GM19043 (cell line): Measurements from ENCODE around the gene STX3.

Experiments used
- ATAC-seq: cut with Tn5 transposase; IDR thresholded peaks from one replicate; pipeline ENCODE4 v1.9.1; 2021; ENCODE audit warnings: low read depth; ENCODE audit not compliant: unreplicated experiment

STX3 gene

DNA sequence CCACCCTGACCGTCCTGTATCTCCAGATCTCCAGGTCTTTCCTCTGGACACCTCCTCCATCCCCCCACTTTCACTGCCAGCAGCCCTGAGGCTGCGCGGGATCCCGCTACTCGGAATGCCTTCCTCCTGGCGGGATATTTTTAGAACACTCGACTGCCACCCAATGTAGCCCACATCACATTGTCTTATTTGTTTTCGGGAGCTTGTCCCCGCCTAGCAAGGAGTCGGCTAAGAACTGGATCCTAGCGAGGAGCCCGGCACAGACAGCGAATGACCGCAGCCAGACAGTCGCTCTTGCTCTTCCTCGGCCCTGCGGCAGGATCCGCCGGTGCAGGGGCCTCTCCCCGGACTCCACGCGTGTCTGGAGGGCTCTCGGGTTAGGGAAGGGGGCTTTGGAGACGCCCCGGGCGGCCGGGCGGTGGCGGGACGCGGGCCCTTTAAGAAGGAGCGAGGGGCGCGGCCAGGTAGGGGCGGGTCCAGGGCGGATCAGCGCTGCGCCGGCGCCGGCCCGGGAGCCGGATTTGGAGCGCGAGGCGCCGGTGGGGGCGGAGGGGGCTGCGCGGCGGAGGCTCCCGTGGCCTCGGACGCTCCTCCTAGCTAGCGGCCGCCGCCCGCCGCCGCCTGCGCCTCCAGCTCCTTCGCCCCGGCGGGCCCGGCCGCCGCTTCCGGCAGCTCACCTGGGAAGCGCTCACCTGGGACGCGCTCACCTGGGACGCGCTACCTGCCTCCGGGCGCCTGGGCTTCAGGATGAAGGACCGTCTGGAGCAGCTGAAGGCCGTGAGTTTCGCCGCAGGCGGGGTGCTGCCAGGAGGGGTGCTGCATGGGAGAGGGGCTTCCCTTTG is at the start of gene STX3:
TSS of gene STX3 (plus strand) at position 518 of the 842 bp plus-strand sequence. CDS start at position 748, 230 bp downstream.
- ATAC-seq = peak; percentile 62

DNA sequence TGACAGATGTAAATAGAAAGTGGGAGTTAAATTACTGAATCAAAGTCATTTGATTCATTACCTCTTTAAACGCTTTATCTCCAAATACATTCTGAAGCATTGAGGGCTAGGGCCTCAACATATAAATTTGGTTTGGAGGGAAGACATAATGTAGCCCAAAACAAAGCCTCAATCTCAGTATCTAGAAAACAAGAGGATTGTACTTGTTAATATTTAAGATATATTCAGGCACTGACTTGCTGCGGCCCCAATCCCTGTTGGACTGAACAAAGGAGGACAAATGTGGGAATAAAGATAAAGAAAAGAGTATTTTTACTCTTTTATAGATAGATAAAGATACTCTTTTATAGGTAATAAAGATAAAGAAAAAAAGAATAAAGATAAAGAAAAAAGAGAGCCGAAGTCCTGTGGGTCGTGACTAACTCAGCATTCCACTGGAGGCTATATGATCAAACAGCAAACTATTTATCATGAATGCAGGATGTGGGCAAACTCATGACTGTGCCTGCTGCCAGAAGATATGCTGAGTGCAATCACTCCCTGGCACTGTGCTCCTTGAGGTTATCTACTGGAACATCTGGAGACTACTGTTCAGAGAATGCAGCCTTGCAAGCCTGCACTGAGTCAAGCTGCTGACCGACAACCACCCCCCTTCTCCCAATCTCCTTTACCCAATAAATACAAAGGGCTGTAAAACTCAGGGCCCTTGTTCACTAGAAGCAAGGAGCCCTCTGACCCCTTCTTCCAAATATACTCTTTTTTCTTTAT is 48.5 kb upstream of the STX3 start:
- no peak for ATAC-seq

DNA sequence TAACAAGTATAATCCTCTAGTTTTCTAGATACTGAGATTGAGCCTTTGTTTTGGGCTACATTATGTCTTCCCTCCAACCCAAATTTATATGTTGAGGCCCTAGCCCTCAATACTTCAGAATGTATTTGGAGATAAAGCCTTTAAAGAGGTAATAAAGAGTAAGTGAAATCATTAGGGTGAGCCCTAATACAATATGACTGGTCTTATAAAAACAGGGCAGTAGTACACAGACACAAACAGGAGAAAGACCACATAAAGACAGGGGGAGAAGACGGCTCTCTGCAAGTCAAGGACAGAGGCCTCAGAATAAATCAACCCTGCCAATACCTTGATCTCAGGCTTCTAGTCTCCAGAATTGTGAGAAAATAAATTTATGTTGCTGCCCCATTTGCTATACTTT is 47.8 kb upstream of the STX3 start:
- ATAC-seq = no peak

DNA sequence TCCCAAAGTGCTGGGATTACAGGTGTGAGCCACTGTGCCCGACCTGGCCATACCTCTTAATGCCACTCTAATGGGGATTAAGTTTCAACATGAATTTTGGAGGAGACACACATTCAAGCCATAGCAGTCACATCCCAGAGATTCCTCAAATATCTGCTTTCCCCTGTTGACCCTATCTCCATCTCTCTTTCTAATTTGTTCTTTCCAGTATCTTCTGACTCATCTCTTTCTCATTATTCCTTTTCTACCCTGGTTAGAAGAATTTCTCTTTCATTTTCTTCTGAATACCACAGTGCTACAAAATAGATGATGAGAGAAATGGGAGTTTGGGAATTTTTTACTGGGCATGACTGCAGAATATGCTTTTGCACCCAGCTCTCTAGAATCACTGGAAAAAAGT is 46.6 kb upstream of the STX3 start:
- no peak for ATAC-seq

DNA sequence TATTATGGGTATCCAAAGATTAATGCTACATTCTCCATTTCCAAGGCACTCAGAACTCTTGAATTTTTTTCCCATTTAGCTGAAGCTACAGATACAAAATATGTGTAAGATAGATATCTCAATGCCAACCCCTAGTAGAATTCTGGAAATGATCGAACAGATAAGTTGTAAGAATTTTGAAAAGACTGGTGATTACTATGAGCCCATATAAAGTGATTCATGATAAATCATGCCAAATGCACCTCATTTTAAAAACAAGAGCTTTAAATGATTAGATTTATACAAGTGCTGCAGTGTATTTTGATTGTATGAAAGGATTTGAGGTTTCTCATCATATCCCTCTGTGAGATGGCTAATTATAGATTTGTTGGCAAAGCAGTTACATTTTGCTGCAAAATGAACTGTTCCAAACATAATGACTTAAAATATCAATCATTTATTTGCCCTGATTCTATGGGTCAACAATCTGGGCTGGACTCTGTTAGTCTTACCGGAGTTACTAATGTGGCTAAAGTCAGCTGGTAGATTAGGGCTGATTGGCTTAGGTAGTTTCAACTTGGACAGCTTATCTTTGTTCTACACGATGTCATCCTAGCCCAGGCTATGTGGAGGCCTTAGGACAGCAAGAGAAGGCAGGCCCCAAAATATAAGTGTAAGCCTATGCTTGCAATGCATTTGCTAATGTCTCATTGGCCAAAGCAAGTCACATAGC is 44.9 kb upstream of the STX3 start:
- no peak for ATAC-seq

DNA sequence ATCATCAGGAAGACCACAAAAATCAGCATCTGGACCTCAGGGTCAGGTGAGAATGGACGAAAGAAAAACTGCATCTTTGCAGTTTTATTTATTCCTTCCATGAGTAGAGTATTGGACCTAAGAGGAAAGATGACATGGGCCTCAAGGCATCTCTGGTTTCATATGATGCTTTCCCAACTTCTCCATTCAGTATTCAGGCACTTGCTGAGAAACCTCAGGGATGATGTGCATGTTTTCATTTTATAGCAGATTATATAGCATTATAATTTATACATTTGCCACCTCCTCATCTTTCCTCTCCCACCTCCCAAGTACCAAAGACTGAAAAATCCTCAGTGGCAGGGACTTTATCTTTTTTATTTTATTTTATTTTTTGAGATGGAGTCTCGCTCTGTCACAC is 41.4 kb upstream of the STX3 start, which contains the start of gene OR10V1:
TSS of gene OR10V1 (minus strand) at position 101 of the 400 bp plus-strand sequence. CDS start at position 101, 0 bp downstream.
- ATAC-seq = no peak

DNA sequence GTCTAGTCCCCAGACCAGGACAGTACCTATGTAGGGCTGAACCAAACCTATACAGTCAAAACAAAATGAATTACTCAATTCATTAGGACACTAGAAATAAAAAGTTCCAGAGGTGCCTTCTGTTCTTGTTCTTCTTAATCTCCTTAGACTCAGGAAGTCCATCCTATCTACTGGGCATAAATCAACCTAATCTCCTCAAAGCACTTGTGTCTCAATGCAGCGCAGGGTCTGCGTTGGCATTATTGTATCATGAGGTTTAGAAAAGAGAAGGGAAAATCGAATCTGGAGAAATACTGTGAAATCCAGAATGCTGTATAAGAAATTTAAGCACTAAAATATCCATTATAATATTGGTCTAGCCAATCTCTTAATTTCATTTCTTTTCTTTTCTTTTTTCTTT is 39.1 kb upstream of the STX3 start:
- ATAC-seq = no peak

DNA sequence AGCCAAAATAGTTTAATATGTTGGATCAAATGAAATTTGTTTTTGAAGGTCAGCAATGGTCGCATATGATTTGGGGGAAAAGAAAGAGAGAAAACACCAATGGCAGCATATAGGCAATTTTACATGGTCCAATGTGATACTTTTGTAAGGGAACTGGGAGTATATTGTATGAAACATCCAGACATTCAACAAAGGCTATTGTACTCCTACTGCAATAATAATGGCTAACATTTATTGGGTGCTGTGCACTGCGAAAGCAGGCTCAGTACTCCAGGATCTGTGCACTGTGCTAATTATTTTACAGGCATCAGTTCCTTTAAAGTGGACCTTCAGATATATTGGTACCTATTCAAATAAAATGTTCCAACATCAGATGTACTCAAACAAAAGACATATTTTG is 35.6 kb upstream of the STX3 start:
- ATAC-seq = no peak

DNA sequence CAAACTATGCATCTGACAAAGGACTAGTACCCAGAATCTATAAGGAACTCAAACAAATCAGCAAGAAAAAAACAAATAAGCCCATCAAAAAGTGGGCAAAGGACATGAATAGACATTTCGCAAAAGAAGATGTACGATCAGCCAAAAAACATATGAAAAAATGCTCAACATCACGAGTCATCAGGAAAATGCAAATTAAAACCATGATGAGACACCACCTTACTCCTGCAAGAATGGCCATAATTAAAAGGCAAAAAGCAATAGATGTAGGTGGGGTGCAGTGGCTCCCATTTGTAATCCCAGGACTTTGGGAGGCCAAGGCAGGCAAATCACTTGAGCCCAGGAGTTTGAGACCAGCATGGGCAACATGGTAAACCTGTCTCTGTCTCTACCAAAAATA is 31.1 kb upstream of the STX3 start:
- ATAC-seq = no peak

DNA sequence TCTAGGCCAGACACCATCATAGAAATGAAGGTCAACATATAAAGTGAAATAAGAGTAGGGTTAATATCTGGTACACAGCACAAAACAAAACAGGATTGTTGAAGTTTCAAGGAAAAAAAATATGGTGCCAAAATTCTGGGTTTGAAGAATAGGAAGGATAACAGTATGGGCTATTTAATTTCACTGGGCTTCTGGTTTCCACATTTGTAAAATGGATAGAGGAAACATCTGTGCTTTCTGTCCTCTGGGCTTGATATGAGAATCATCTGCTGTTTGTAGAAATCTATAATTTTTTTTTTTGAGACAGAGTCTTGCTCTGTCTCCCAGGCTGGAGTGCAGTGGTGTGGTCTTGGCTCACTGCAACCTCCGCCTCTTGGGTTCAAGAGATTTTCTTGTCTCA is 27.8 kb upstream of the STX3 start:
- no peak for ATAC-seq

DNA sequence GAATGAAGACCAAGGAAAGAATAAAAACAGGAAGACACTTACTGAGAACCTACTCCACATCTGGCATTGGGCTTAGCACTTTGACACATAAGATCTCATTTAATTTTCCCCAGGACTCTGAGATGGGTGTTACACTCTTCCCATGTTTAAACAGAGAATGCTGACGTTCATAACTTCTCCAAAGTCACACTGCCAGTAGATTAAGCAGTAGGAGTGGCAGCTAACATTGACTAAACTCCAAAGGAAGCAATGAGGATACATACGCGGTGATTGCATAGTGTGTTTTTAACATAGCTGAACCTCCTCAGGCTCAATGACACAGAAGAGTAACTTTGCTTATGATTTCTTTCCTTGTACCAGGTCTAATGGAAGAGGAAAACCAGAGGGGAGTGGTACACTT is 27.0 kb upstream of the STX3 start:
- ATAC-seq = no peak

DNA sequence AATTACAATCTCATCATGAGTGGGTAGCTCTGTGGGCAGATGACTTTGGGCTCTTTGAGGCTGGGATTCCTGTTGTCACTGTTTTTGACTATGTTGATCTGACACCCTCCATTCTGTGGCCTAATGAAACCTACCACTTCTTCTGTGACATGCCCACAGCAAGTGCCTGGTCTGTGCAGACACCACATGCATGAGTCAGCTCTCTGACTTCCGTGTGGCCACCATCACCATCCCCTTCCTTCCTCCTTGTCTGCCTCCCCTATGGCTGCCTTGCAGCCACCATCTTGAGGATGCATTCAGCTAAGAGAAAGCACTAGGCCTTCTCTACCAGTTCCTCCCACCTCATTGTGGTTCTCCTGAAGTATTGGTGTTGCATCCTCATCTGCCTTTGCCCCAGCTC is 26.3 kb upstream of the STX3 start:
- no peak for ATAC-seq

DNA sequence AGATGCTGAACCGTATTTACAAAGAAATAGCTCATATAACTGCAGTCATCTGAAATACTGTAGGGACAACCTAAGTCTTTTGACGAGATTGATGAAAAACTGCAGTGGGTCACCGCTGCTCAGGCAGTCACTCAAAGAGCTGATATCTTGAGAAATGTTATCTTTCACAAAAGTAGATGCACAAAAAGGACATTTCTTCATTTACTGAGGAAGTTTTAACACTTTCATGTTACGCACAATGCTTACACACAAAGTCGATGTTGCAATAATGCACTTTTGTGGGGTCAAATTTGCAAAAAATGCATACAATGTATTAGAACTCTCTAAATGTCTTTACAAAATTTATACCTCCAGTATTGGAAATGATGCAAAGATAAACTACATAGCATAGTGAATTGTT is 25.3 kb upstream of the STX3 start:
- ATAC-seq = no peak

DNA sequence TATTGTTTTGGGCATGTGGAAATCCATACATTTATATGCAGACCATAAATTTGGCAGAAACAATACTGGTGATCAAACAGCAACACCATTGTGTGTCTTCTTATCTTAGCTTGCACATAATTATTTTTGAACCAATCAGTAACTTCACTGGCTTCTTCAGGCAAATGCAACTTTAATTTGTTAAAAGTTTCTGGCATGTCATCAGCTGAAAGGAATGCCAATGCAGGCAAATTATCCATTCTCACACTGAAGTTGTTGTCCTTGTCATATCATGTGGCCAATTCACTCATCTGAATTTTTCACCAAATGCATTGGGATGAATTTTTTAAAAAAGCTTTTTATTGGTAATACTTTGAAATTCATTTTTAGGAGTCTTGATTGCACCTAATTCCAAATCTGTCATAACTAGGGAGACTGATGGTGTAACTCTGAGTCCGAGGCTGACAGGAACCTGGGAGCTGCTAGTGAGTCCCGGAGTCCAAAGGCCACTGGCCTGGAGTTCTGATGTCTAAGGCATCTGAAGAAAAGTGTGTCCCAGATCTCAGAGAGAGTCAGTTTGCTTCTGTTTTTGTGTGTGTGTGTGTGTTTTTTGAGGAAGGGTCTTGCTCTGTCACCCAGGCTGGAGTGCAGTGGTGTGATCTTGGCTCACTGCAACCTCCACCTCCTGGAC is 24.1 kb upstream of the STX3 start:
- ATAC-seq = no peak

DNA sequence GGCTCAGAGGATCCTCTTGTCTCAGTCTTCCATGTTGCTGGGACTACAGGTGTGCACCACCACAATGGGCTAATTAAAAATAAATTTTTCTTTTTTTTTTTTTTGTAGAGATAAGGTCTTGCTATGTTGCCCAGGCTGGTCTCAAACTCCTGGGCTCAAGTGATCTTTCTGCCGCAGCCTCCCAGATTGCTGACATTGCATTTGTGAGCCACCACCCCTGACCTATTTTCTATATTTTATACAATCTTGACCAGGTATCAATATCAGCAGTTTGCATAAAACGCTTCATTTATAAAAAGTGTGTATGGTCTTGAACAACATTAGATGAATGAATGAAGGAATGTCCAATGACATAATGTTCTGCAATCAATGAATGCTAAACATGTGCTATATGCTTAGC is 9.1 kb upstream of the STX3 start:
- no peak for ATAC-seq

DNA sequence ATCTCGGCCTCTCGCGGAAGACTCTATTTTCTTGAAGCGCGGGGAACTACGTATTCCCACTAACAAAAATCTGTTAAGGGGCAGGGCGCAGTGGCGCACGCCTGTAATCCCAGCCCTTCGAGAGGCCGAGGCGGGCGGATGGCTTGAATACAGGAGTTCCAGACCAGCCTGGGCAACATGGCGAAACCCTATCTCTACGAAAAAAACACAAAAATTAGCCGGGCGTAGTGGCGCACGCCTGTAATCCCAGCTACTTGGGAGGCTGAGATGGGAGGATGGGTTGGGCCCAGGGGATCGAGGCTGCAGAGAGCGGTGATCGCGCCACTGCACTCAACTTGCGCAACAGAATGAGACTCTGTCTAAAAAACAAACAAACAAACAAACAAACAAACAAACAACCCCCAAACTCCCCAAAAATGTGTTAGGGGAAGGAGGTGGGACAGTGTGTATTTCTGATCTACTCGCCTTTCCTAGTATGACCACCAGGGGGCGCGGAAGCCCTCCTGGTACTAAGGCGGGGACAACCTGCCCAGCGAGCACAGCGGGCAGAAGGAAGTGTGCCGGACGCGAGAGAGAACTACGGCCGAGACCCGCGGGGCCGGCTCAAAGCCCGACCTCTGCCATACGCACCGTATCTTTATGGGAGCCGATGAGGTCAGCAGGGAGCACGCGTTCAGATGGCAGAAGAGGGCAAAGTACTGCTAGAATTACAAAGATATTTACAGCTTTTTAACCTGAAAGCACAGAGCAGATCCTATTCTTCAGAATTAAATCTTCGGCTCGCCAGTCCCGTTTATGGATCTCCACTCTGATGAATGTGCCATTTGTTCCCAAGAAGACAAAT is 1.3 kb upstream of the STX3 start:
- peak; percentile 72 for ATAC-seq

DNA sequence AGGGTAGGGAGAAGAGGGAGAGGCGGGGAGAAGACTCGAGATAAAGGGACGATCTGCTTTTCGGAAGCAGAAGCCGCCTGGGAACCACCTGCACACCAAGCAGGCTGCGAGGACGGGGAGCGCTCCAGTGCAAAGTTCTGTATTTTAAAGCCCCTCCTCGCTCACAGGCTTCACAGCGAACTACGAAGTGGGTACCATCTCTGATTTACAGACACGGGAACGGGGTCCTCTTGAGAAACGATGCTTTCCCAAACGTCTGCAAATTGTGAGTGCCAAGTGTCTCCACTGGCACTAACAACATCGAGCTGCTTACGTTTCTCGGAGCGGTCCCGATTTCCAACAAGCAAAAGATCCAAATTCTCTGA is 700 bp upstream of the STX3 start:
- ATAC-seq = peak; percentile 9

DNA sequence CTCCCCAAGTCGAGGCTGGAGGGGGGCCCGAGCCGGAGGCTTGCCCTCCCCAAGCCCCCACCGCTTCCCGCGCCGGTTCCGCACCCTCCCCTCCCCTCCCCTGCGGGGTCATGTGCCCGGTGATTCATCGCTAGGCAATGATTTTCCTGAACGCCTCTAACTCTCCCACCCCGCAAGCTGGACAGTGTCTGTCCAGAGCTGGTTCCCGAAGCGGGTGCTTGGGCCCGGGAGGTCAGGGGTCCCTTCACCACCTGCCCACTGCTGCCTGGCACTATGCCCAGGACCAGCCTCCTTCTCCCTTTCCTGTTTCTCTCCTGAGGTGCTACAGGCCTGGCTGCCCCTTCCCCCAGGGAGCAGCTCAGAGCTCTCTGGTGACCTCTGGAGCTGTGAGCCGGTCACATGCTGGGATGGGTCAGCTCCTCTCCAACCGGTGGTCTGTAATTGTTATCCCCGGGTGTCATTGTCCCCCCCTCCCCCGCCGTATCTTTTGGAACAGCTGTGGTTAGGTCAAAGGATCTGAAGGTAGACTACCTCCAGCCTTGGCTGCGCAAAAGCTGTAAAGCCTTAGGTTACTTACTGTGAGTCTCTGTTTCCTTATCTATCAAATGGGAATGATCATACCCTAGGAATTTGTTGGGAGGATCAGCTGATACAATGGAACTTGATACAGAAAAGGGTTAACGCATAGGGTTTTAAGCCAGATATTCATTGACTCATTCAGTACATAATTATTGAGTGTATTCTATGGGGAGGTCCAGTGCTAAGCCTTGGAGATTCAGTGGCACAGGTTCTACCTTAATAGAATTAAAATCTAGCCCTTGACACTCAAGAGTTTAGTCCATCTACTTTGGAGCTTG is 753 bp downstream of the STX3 start:
- ATAC-seq = peak; percentile 10

DNA sequence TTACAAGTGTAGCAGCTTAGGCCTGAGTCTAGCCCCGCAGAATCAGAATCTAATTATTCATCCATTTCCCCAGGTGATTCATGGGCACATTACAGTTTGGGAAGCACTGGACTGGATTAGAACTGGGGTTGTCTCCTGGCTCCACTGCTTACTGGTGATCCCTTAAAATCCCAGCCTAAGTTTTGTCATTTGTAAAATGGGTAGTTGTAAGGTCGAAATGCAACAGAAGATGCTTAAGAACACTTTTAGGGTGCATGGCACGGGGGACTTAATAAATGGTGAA is 1.3 kb downstream of the STX3 start:
- ATAC-seq = no peak
